HCT116 (cell line): ENCODE measurements around the gene KCTD2. TPM values are rescaled to one million over a fixed set of nuclear protein-coding genes. Genes with fewer than 3 reads are reported as not detected.

Experiments used
- ATAC-seq: fragments of 200-7000 bp; cut with Tn5 transposase; 2 replicates; pipeline ENCODE4 v1.9.1; 2020; ENCODE audit warnings: mild to moderate bottlenecking, moderate library complexity
- BruUV-seq: library from RNA; stranded (reverse); fragments of 400-500 nt; replicated peaks from 2 replicates; lab custom pipeline; 2021; lab: Mats Ljungman, UMichigan
- CTCF ChIA-PET: fragments of 300-600 bp; sonication (Branson Sonifier 250); formaldehyde crosslinking; loops from one replicate; lab custom pipeline; 2021; ENCODE audit warnings: antibody characterized with exemption; lab: Charles Lee
- POLR2A ChIA-PET: fragments of 300-600, 350-600 bp; sonication (Branson Sonifier 250); formaldehyde crosslinking; loops from one replicate; lab custom pipeline; 2021; ENCODE audit warnings: antibody characterized with exemption; lab: Charles Lee
- RAD21 ChIA-PET, 2 experiments: fragments of 300-600 bp; sonication (Branson Sonifier 250); formaldehyde crosslinking; loops; one replicate each; lab custom pipeline; 2023; ENCODE audit warnings: low total read pairs in 2 of 2; ENCODE audit not compliant: uncharacterized antibody in 2 of 2, unreplicated experiment in 2 of 2, low non-redundant PET in 1 of 2; lab: Charles Lee
- DNase-seq: peaks from one replicate; pipeline ENCODE4 v3.0.0-alpha.2; 2010; ENCODE audit warnings: low read depth, low spot score
- H2AFZ ChIP-seq: fragments of 200-600 bp; shearing (Covaris generic), sonication (generic); 2 replicates; pipeline ENCODE4 v1.6.1; 2017; ENCODE audit warnings: low read depth, mixed run types, mixed read lengths, antibody characterized with exemption, low read length; ENCODE audit not compliant: poor library complexity, severe bottlenecking
- H3K27ac ChIP-seq: 2 replicates; pipeline ENCODE4 v1.5.1; 2012; ENCODE audit warnings: low read depth, low read length
- H3K27me3 ChIP-seq: fragments of 200-600 bp; sonication (generic); 2 replicates; pipeline ENCODE4 v1.6.1; 2016; ENCODE audit warnings: mixed run types, low read length, mixed read lengths; ENCODE audit not compliant: insufficient read depth
- H3K36me3 ChIP-seq, 2 experiments: fragments of 200-500 bp in 1 of 2; fragments of 200-600 bp in 1 of 2; sonication (Bioruptor generic) in 1 of 2; sonication (generic) in 1 of 2; 2 replicates each; pipeline versions ENCODE4 v1.5.1 to v1.6.1; 2014 to 2016; ENCODE audit warnings: low read length in 2 of 2, inconsistent platforms in 1 of 2, mixed read lengths in 1 of 2, mixed run types in 1 of 2; ENCODE audit not compliant: insufficient read depth in 2 of 2, control insufficient read depth in 1 of 2
- H3K4me1 ChIP-seq, 2 experiments: fragments of 200-600 bp in 1 of 2; sonication (generic) in 1 of 2; 2 replicates each; pipeline versions ENCODE4 v1.5.1 to v1.6.1; 2012 to 2017; ENCODE audit warnings: low read length in 2 of 2, inconsistent platforms in 1 of 2, mild to moderate bottlenecking in 1 of 2, mixed read lengths in 1 of 2, mixed run types in 1 of 2, moderate library complexity in 1 of 2; ENCODE audit not compliant: insufficient read depth in 2 of 2, control insufficient read depth in 1 of 2
- H3K4me2 ChIP-seq: fragments of 200-600 bp; sonication (generic); 2 replicates; pipeline ENCODE4 v1.6.1; 2017; ENCODE audit warnings: mixed run types, low read length, mixed read lengths
- H3K4me3 ChIP-seq, 2 experiments: fragments of 200-600 bp in 1 of 2; sonication (generic) in 1 of 2; replicated peaks in 1 of 2; 2 replicates each; pipeline ENCODE4 v1.5.1; 2011 to 2016; ENCODE audit warnings: low read length in 2 of 2, control low read depth in 1 of 2, low read depth in 1 of 2, mild to moderate bottlenecking in 1 of 2, mixed read lengths in 1 of 2, mixed run types in 1 of 2
- H3K79me2 ChIP-seq: fragments of 200-600 bp; sonication (generic); 2 replicates; pipeline ENCODE4 v1.6.1; 2017; ENCODE audit warnings: mild to moderate bottlenecking, mixed run types, low read length, moderate library complexity, mixed read lengths; ENCODE audit not compliant: insufficient read depth
- H3K9ac ChIP-seq: fragments of 200-600 bp; sonication (generic); 2 replicates; pipeline ENCODE4 v1.6.1; 2016; ENCODE audit warnings: low read length, mixed read lengths
- H3K9me2 ChIP-seq: fragments of 200-600 bp; sonication (generic), shearing (Covaris generic); 2 replicates; pipeline ENCODE4 v1.6.1; 2017; ENCODE audit warnings: mixed run types, mild to moderate bottlenecking, moderate library complexity; ENCODE audit not compliant: insufficient read depth
- H3K9me3 ChIP-seq, 2 experiments: fragments of 200-500 bp in 1 of 2; fragments of 200-600 bp in 1 of 2; sonication (Bioruptor generic) in 1 of 2; sonication (generic) in 1 of 2; 2 replicates each; pipeline ENCODE4 v1.6.1; 2014 to 2017; ENCODE audit warnings: low read length in 2 of 2, mixed read lengths in 2 of 2, inconsistent platforms in 1 of 2, low read depth in 1 of 2, mild to moderate bottlenecking in 1 of 2, mixed run types in 1 of 2, moderate library complexity in 1 of 2; ENCODE audit not compliant: control insufficient read depth in 1 of 2, insufficient read depth in 1 of 2
- H4K20me1 ChIP-seq: fragments of 200-600 bp; sonication (generic), shearing (Covaris generic); 2 replicates; pipeline ENCODE4 v1.6.1; 2017; ENCODE audit warnings: mixed run types, mild to moderate bottlenecking, moderate library complexity; ENCODE audit not compliant: insufficient read depth
- EGR1 ChIP-seq: IDR thresholded peaks from 2 replicates; pipeline ENCODE4 v1.6.1; 2012; ENCODE audit warnings: low read depth
- ELF1 ChIP-seq: IDR thresholded peaks from 2 replicates; pipeline ENCODE4 v1.6.1; 2012; ENCODE audit warnings: low read depth, borderline replicate concordance
- EZH2phosphoT487 ChIP-seq: fragments of 200-600 bp; IDR thresholded peaks from 2 replicates; pipeline ENCODE4 v1.6.1; 2018; ENCODE audit warnings: antibody characterized with exemption, borderline replicate concordance
- JUND ChIP-seq: IDR thresholded peaks from 2 replicates; pipeline ENCODE4 v1.6.1; 2012
- MAX ChIP-seq: IDR thresholded peaks from 2 replicates; pipeline ENCODE4 v1.6.1; 2012
- POLR2A ChIP-seq: IDR thresholded peaks from 2 replicates; pipeline ENCODE4 v1.7.0; 2011; ENCODE audit warnings: borderline replicate concordance; ENCODE audit not compliant: insufficient read depth, insufficient read length; ENCODE audit errors: extremely low read depth
- RAD21 ChIP-seq: IDR thresholded peaks from 2 replicates; pipeline ENCODE4 v1.6.1; 2012; ENCODE audit warnings: low read depth, mild to moderate bottlenecking
- SIN3A ChIP-seq: IDR thresholded peaks from 2 replicates; pipeline ENCODE4 v1.6.1; 2012; ENCODE audit warnings: low read depth
- SP1 ChIP-seq: IDR thresholded peaks from 2 replicates; pipeline ENCODE4 v1.6.1; 2012; ENCODE audit warnings: low read depth
- TCF7L2 ChIP-seq: IDR thresholded peaks from 2 replicates; pipeline ENCODE4 v1.7.0; 2011; ENCODE audit warnings: borderline replicate concordance, inconsistent platforms; ENCODE audit not compliant: insufficient read depth, insufficient read length; ENCODE audit errors: extremely low read depth
- ZFX ChIP-seq: fragments of 450-650 bp; IDR thresholded peaks from 2 replicates; pipeline ENCODE4 v1.6.1; 2017
- intact Hi-C: fragments of 100-400 bp; cut with micrococcal nuclease; formaldehyde crosslinking; loops from 2 replicates; pipeline ENCODE4 v1.10.0; 2022
- total RNA-seq: library from RNA; stranded (reverse); gene quantifications from one replicate; pipeline ENCODE4 v1.2.1, GENCODE V29; 2021; ENCODE audit not compliant: unreplicated experiment
- TF ChIP-seq, protein P1 (sequence below): IDR thresholded peaks from 2 replicates; pipeline ENCODE4 v1.6.1; 2012; ENCODE audit warnings: low read depth

KCTD2 gene
- total RNA-seq, 1 experiment from 2014 or later: 23.3 TPM

GRCh38 chr17:75098861-75099260 lies 51.8 kb downstream of the KCTD2 start:
- ChIA-PET RAD21 (no interaction called here), POLR2A (no interaction called here)
- Histone ChIP-seq H3K4me1 (peaks cover 31 to 40% of the 10 kb centered on the region in 2 experiments), H3K4me2 (no peak overlapping the region), H3K79me2 (peaks cover 6% of the 10 kb centered on the region)
- TF ChIP-seq MAX (no peak), SIN3A (no peak), JUND (no peak), TCF7L2 (no peak), EGR1 (no peak), RAD21 (no peak), POLR2A (no peak), SP1 (no peak), EZH2phosphoT487 (no peak), ZFX (no peak), ELF1 (no peak)
- TF ChIP-seq, protein P1, sequence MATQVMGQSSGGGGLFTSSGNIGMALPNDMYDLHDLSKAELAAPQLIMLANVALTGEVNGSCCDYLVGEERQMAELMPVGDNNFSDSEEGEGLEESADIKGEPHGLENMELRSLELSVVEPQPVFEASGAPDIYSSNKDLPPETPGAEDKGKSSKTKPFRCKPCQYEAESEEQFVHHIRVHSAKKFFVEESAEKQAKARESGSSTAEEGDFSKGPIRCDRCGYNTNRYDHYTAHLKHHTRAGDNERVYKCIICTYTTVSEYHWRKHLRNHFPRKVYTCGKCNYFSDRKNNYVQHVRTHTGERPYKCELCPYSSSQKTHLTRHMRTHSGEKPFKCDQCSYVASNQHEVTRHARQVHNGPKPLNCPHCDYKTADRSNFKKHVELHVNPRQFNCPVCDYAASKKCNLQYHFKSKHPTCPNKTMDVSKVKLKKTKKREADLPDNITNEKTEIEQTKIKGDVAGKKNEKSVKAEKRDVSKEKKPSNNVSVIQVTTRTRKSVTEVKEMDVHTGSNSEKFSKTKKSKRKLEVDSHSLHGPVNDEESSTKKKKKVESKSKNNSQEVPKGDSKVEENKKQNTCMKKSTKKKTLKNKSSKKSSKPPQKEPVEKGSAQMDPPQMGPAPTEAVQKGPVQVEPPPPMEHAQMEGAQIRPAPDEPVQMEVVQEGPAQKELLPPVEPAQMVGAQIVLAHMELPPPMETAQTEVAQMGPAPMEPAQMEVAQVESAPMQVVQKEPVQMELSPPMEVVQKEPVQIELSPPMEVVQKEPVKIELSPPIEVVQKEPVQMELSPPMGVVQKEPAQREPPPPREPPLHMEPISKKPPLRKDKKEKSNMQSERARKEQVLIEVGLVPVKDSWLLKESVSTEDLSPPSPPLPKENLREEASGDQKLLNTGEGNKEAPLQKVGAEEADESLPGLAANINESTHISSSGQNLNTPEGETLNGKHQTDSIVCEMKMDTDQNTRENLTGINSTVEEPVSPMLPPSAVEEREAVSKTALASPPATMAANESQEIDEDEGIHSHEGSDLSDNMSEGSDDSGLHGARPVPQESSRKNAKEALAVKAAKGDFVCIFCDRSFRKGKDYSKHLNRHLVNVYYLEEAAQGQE: no peak
- TF ChIP-seq, all 23 proteins: peak for 0
- H3K9me2 ChIP-seq: no peaks in the 10 kb centered on the region
- H3K4me3 ChIP-seq: no peak overlapping the region
- H3K27me3 ChIP-seq: no peaks in the 10 kb centered on the region
- ATAC-seq (no peak), DNase-seq (no peak)
- H3K9ac ChIP-seq: no peak overlapping the region
- H3K9me3 ChIP-seq: no peaks in the 10 kb centered on the region
- CTCF ChIA-PET: interaction anchor here (0.6 kb wide), 1 partner anchor 31 kb away, joined by 3 read pairs; no protein-coding TSS in a partner anchor
- TSS peak; percentile 38 for BruUV-seq
- no peak overlapping the region for H3K27ac ChIP-seq
- intact Hi-C loops: no loop called here
- H2AFZ ChIP-seq: no peak overlapping the region
- no peaks in the 10 kb centered on the region for H4K20me1 ChIP-seq
- H3K36me3 ChIP-seq: peaks cover 18 to 38% of the 10 kb centered on the region in 2 experiments
